Measurements from ENCODE around the gene BNC2.

The BNC2 gene

DNA sequence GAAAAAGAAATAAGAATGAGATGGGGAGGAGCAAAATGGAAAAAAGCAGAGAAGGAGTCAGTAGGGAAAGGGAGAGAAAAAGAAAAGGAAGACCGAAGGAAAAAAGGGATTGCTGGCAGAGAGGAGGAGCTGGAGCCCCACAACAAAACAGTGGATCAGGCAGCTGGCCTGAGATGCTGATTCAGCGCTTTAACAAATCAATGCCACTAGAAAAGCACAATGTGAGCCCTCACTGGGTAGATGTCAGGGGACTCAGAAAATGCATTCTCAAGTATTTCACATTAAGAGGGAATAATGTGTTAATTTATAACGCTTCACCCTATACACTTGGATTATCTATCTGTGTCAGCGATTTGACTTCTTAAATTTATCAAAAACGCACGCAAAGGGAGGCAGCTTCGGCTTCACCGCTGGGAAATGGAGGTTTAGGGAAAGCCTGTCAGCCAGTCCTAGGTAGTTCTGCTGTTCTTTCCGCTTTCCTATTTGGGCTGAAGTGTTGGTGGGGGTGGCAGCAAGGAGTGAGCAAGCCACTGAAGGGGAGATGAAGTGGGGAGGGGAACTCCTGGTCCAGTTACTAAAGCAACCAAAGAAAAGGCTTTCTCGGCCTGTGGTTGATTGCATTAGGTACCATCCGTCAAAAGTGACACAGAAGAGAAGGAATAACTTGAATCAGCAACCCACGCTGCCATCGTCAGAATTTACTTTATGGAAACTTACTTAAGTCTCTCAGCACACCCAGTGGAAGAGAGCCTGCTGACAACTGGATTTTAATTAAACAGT lies 161.6 kb downstream of the BNC2 start:
- no peak for DNase-seq

DNA sequence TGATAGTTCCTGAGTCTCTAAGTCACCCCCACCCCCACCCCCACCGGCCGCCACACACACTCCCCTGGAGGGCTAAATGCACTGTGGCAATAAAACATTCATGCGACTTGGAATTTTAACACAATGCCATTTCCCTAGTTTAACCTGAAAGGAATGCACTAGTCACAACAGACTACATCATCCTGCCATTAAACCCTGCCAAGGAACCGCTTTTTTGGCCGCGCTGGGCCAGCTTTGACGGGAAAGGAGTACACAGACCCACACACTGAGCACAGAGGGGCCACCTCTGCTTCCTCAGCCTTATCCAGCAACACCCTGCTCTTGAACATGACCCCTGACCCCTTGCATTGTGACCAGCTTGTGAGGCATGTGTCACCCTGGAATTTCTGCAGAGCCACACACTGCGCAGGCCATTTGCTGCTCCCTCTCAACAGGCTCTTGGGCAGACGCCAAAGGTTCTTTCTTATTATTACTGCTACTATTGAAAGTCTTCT lies 165.3 kb downstream of the BNC2 start:
- peak; percentile 100 for DNase-seq

DNA sequence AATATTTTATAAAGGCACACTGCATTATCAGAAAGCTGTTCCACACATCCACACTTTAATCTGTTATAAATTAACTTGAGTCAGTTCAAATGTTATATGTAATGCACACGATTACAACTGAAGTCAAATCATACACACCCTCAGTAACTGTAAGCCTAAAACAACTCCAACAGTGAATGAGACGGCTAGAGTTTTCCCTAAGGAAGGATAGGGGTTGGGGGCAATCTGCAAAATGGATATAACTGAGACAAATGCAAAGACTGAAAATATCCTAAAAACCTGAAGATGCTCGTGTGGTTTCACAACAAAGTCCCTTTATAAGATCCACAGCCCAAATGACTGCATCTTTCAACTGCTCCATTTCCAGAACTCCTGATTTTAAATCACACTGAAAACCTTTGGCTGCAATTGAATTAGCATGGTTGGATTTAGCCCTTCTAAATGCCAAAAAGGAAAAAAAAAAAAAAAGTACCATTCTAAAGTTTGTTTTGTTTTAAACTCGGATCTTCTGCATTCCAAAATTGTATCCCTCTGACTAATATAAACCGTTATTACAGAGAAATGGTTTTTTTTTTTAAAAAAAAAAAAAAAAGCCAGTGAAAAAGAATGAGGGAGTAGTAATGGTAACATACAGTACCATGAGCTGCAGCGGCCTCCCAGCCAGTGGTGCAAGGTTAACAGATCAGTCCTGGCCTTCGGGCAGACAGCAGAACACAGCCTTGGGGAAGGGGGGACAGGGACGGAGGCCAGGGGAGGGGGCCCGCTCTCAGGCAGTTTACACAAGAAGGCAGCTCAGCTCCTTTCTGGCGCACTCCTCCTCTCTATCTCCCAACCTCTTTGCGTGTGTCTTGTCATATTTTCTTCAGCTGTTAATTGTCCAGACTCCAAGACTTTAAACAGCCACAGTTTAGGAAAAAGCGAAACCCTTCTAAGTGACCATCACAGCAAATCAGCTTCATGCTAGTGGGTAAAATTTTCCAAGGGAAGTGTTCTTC lies 166.1 kb downstream of the BNC2 start:
- no peak for DNase-seq

DNA sequence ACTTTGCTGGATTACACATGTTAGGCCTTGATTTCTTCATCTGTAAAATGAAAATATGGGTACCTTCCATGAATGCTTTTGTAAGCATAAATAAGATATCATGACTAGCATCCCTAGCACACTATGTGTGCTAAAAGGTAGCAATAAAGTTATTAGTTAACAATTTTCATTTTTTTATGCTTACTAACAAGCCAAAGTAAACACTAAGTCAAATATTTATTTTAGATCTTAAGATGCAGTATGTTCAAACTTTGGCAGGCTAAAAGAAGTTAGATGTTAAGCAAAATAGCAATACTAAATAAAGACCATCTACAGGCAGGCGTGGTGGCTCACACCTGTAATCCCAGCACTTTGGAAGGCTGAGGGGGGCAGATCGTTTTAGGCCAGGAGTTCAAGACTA lies 169.1 kb downstream of the BNC2 start:
- no peak for DNase-seq

DNA sequence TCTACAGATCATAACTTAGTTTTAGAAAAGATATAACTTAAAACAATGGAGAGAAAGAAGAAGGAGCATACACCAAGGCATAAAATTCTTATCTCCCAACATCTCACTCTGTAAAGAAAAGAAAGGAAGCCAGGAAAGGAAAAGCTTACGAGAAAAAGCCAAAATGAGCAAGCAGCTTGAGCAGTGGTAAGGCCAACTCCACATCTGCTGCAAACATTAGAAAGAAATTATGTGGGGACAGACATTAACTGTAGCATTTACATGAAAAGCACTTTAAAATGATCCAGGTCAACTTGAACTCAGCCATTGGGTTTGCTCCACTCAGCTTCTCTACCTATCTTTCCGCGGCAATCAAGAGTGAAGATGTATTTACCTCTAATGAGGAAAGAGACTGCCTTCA lies 176.9 kb downstream of the BNC2 start:
- DNase-seq, result no peak

DNA sequence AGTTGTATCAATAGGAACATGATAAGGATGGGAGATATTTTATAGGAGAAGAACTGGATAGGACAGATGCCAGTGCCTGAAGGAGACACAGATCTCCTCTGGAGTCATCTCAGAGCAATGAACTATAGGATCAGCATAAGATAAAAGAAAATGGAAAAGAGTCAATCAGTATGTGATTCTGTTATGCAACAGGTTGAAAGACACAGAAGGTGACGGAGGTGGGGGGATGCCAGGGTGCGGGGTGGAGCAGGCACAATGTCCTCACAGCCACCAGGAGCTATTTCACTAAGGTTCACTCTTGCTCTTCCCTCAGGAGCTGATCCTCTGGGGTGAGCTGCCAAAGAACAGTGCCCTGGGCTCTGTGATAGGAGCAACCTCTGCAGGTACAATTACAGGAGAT lies 179.8 kb downstream of the BNC2 start:
- DNase-seq, result no peak

DNA sequence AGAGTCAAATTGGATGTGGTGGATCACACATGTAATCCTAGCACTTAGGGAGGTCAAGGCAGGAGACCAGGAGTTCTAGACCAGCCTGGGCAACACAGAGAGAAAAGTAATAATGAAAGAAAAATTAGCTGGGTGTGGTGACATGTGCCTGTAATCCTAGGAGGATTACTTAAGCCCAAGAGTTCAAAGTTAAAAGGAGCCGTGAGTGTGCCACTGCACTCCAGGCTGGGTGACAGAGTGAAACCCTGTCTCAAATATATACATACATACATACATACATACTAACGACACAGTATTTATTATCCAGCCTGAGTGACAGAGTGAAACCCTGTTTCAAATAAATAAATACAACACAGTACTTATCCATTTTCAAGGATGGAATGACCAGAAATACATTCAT lies 180.3 kb downstream of the BNC2 start:
- DNase-seq, result no peak

DNA sequence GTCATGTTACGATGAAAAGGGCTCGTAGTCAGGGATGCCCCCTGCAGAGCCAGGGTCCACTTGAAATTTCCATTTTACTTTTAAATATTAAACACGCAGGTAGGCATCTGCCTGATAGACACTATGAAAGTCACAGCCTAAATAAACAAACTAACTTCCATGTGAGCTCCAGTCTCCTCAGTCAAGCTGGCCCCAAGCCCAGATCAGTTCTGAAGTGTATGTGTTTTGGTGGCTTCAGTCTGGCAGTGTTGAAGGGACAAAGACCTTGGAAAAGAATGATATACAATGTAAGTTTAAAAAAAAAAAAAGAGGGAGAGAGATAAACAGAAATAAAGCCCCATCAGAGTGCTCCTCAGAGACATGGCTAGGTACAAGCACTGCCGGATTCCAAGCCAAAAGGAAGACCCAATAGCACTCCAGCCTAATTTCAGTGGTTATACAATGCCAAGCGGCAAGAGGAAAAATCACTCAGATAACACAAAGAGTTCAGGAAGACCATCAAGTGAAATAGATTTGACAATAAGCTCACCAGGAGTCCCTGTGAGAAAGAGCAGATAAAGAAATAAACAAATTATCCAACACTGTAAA lies 181.0 kb downstream of the BNC2 start:
- DNase-seq, result no peak

DNA sequence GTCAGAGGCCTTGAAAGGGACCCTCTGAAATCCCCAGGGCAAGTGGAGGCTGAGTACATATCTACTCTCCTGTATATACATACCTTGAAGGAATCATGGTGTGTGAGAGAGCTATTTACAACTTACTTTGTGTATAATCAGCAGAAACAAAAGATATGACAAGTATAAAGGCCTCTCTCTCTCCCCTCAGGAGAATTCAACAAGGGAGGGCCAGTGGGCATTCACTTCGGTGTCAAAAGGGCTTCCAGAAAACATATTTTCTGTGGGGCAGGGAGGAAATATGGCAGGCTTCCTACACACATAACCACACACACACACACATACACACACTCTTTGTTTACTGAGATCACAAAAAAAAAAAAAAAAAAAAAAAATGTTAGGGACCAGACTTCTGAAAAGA lies 181.7 kb downstream of the BNC2 start:
- DNase-seq, result no peak

DNA sequence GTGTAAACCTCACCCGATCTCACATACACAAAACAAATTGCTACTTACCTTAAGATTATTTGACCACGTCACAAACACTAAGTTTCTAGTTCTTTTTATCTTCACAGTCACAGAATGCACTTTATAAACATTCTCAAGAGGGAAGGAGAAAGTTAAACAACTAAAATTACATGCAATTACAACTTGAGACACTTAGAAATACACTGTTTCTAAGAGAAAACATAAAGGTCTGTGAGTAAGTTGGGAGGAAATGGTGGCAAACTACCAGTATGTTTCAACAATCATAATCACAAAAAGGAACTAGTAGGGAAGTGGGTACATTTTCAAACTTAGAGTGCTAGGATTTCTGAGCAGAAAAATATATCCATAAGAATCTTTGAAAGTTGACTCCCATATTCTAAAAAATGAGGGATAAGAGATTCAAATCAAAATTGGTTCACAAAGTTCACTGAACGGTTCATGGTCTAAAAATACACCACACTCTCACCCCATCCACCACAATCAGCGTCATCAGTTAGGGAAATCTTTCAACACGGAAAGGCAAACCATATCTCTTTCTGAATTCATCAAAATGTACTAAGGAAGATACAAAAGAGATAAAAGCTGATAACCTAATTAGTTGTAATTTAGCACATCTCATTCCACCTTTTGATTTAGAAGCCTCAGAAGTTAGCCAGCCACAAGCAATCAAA lies 182.6 kb downstream of the BNC2 start:
- no peak for DNase-seq

DNA sequence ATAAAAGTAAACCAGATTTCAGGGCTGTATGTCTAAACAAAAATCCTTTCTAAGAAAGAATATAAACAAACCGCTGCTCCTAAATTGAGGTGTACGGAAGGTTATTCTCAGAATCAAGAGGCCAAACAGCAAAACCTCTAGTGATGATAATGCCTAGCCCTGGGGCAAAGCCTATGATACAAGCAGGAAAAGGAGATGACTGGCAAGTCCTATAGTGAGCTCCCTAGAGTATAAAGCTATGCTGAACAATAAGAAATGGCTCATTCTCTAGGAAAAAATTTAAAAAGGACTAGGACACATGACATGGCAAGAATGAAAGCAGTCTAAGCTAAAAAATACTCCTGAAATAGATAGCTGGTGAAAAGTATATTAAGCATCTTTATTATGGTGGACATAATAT lies 187.1 kb downstream of the BNC2 start:
- DNase-seq, result no peak

DNA sequence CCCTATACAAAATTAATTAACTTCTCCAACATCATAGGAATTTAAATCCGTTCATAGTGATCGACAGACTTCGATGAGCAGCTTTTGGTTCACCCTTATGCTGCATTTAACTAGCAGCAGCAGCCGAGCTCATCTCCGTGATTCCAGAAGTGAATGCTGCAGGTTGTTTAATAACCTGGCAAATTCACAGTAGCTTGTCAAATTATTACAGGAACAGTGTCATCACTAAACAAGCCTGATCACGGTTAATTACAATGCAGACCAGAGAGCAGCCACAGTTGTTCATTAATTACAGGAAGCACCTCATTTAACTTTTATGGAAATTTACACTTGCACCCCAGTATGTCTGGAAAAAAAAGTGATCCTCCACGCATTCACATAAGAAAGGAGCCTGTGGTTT lies 188.2 kb downstream of the BNC2 start:
- no peak for DNase-seq

DNA sequence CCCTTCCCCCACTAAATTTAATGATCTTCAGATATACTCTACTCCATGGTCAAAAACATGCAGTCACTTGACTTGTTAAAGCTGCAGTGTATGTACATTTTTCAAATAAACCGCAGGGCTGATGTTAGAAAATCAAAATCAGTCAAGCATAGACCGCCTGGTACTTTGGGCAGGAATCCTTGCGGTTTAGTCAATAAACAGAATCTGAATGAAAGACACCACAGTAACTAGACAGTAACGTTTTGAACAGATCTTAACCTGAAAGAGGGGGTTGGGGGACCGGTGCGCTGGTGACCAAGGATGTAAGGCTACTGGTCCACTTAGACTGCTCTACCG lies 188.8 kb downstream of the BNC2 start:
- DNase-seq, result no peak

DNA sequence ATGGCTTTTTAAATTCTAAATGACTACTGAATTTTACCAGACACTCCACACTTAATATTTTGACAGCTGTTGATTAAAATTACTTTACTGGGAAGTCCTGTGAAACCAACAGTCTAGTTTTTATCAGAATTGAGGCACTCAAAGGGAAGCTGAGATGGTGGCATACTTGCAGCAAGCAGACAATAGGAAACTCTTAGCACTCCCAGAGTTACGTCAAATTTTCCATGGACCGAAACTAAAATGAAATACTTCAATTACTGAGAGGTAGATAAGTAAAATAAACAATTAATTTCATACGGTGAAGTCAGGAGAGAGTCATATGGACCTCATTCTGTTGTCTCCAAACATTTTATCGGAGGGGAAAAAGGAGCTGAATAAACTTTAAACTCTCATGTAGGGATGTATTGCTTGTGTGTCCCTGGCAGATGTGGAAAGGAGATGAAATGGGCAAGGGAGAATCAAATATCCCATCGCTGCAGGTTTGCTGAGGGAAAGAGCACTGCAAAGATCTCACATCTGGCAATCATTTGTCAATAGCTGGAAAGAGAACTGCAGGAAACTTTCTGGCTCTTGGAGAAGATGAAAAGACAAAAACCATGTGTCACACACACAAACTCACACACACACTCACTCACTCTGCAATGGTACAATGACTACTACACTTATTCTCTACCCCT lies 189.4 kb downstream of the BNC2 start:
- DNase-seq, result peak; percentile 22

DNA sequence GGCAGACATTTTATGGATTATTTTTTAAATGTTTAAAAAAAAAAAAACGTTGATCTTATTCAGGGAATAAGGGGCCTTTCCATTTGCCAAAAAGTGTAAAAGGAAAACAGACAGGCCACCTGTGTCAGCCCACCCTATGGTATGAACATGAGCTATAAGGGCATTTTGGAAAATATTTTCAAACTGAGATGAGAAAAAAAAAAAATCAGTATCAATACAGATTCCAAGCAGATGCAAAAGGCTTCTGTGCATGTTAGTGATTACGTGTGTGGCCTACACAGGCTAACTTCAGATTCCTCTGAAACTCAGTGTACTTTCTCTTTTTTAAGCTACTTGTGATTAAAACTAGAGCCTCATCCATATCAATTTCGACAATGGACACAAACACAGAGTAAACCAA lies 189.9 kb downstream of the BNC2 start:
- no peak for DNase-seq

DNA sequence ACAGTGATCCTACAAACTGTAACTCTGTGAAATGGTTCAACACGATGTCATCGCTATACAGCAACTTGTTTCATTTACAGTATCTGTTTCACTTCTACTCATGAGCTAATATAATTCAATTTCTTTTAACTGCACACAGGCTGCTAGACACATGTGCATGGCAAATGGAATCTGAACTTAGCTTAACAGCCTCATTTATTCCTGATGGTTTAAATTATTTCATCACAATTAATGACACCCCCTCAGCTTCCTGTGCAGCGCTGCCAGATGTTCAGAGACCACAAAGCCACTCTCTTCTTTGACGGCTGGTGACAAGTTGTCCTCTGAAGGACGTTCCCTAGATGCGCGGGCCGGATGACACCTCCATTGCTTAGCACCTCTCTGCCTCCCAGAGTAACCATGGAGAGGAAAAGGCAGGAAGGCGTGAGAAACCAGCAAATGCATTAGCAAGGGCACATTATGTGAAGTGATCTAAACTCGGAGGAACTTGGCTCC lies 191.1 kb downstream of the BNC2 start:
- DNase-seq, result peak; percentile 60

DNA sequence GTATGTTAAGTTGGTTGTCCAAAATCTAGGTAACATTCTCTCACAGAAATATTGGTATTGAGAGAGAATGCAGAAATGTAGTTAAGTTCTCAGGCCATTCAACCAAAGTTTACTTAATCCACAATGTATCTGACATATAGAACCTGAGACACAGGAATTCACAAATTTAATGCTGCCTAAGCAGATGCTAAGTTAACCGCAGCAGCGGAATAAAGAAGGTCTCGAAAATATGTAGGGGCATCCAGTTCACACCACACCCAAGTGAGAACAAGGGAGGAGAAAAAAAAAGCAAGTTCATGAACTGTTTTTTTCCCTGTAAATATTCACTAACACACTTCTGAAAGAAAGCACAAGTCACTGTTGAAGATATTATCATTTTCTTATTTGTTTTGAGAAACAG lies 194.0 kb downstream of the BNC2 start:
- DNase-seq, result no peak

DNA sequence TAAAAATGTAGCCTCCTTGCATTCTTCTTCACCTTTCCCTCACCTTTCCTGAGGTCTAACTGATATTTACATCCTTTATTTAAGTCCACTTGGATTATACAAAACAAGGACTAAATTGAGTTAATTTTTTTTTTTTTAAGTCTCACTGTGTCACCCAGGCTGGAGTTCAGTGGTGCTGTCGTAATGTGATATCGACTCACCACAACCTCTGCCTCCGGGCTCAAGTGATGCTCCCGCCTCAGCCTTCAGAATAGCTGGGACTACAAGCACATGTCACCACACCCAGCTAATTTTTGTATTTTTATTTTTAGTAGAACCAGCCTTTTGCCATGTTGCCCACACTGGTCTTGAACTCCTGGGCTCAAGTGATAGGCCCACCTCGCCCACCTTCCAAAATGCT lies 195.3 kb downstream of the BNC2 start:
- DNase-seq, result peak; percentile 50

DNA sequence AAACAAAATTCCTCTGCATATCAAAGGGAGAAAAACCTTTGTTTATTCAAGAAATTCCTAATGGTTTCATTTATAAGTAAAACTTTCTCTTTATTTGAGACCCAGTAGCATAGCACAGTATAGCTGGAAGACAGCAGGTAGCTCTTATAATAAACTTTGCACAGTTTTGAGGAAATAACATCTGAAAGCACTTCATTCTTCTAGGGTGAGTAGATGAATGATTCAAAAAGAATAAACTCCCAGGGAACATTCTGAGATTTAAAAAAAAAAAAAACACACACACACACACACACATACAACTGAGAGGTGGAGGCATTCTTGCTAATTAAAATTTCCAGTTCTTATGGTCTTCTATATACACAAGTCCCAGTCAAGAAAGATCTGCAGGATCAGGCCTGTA lies 197.3 kb downstream of the BNC2 start:
- DNase-seq, result peak; percentile 34

DNA sequence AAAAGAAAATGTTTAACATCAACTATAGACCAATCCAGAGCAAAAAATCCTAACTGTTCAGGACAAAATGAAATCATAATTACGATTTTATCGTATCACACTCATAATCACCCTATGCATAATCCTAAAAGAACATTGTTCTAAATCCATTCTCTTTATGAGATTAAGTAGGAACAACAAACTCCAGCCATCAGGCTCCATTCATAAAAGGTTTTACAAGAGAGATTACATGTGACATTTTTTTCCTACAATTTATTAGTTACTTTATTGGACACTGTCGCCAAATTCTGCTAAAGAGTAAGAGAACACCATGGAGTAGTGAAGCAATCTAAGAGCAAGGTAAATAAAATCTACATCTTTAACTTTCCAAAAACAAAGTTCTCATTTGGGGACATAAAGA lies 198.0 kb downstream of the BNC2 start:
- DNase-seq, result no peak

DNA sequence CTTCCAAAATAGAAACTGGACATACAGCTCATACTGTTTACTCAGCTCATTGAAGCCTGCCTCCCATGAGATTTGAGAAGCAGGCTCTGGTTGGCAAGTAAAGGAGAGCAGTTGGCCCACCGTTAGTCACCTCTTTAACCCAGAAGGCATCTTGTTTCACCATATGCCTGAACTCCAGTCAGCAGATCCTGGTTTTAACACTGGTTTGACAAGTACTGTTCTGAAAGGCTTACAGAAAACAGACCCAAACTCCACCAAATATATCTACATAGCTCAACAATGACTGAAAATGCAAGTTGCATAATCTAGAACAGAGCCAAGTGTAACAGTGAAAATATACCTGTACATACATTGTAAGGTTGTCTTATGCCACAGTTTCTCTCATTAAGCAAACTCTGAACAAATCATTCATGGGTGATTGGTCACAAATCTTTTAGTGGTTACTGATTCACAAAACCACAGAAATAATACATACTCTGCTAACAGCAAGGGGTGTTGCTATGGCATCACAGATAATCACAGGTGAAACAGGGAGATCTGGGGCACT lies 198.8 kb downstream of the BNC2 start:
- peak; percentile 62 for DNase-seq

DNA sequence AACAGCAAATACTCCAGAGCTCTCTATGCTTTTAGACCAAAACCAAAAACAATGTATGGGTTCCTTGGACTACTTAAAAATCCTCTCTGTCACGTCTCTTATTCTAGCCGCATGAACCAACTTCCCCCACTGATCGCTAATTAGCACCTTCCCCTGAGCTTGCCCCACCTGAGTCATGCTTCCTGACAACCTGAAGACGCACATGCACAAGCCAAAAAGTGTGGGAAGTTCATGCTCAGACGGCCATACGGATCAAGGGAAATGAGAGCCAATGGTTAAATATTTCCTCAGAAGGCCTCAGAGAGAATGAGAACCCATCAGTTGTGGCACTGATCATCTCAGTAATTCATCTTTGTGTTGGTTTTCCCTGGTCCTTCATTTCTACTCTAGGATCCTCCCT lies 199.7 kb downstream of the BNC2 start:
- DNase-seq, result no peak

All from EL (cell line).